H1 (cell line): ENCODE results near the gene FGFR2.

Experiments used
- CEBPB ChIP-seq: IDR thresholded peaks from 2 replicates; pipeline ENCODE4 v1.6.1; 2012; ENCODE audit warnings: low read depth, low read length
- CREB1 ChIP-seq: IDR thresholded peaks from 2 replicates; pipeline ENCODE4 v1.6.1; 2012; ENCODE audit warnings: inconsistent platforms
- CTCF ChIP-seq, 3 experiments: IDR thresholded peaks; 1 replicate in 2 of 3; 2 replicates in 1 of 3; pipeline versions ENCODE4 v1.5.1 to v1.6.1; 2011; ENCODE audit warnings: low read length in 3 of 3, mild to moderate bottlenecking in 3 of 3, inconsistent platforms in 2 of 3, low read depth in 1 of 3, moderate library complexity in 1 of 3; ENCODE audit not compliant: insufficient read depth in 1 of 3; ENCODE audit errors: control extremely low read depth in 1 of 3
- PHF8 ChIP-seq: fragments of 200-600 bp; sonication (generic); conservative IDR thresholded peaks from 2 replicates; pipeline ENCODE4 v1.7.1; 2012; ENCODE audit warnings: low read depth, mild to moderate bottlenecking, inconsistent platforms, low read length, moderate library complexity
- POLR2A ChIP-seq, 2 experiments: IDR thresholded peaks; 1 replicate in 1 of 2; 2 replicates in 1 of 2; pipeline ENCODE4 v1.6.1; 2011; ENCODE audit warnings: low read depth in 2 of 2, low read length in 2 of 2, mild to moderate bottlenecking in 2 of 2; ENCODE audit errors: control extremely low read depth in 1 of 2
- POLR2AphosphoS5 ChIP-seq: IDR thresholded peaks from 2 replicates; pipeline ENCODE4 v1.6.1; 2011; ENCODE audit warnings: low read depth, low read length
- RAD21 ChIP-seq, 2 experiments: IDR thresholded peaks in 1 of 2; conservative IDR thresholded peaks in 1 of 2; 2 replicates each; pipeline ENCODE4 v1.6.1; 2011; ENCODE audit warnings: low read depth in 2 of 2, low read length in 2 of 2, improper control_type of control experiment in 1 of 2, inconsistent platforms in 1 of 2, mild to moderate bottlenecking in 1 of 2, moderate library complexity in 1 of 2
- SIRT6 ChIP-seq: IDR thresholded peaks from one replicate; pipeline ENCODE4 v1.7.1; 2012; ENCODE audit warnings: low read length, inconsistent platforms
- SP2 ChIP-seq: IDR thresholded peaks from 2 replicates; pipeline ENCODE4 v1.6.1; 2012; ENCODE audit warnings: mild to moderate bottlenecking, low read length, inconsistent platforms
- SUZ12 ChIP-seq: fragments of 200-600 bp; sonication (generic); IDR thresholded peaks from 2 replicates; pipeline ENCODE4 v1.6.1; 2012; ENCODE audit warnings: mild to moderate bottlenecking, inconsistent platforms, low read length, moderate library complexity, mixed read lengths
- TBP ChIP-seq: IDR thresholded peaks from 2 replicates; pipeline ENCODE4 v1.6.1; 2011; ENCODE audit warnings: low read depth, low read length, improper control_type of control experiment

- TF ChIP-seq POLR2AphosphoS5 (no peak), TBP (no peak), CTCF (IDR thresholded peaks at IDR 0.05; ENCODE audit: control extremely low read depth in 1 of 3, insufficient read depth in 1 of 3, low read depth in 1 of 3, low read length in 3 of 3) (no peak), SUZ12 (no peak), POLR2A (IDR thresholded peaks at IDR 0.05; ENCODE audit: control extremely low read depth in 1 of 2, low read depth in 2 of 2, low read length in 2 of 2) (no peak), PHF8 (no peak), CREB1 (no peak), CEBPB (no peak), SP2 (no peak), RAD21 (IDR thresholded peaks at IDR 0.05 in 1 of 2, conservative IDR thresholded peaks at IDR 0.05 in 1 of 2; ENCODE audit: low read depth in 2 of 2, low read length in 2 of 2) (no peak), SIRT6 (no peak)
These were observed 41.2 kb downstream of the FGFR2 start for GRCh38 chr10:121556918-121557573.
